ENCODE results near the gene PADI3. TPM values are rescaled to one million over a fixed set of nuclear protein-coding genes. Genes with fewer than 3 reads are reported as not detected.

The PADI3 gene
- total and polyA plus RNA-seq, 3 donors from 2014 or later, result 0.63 to 1.2 (median 0.80) TPM

DNA sequence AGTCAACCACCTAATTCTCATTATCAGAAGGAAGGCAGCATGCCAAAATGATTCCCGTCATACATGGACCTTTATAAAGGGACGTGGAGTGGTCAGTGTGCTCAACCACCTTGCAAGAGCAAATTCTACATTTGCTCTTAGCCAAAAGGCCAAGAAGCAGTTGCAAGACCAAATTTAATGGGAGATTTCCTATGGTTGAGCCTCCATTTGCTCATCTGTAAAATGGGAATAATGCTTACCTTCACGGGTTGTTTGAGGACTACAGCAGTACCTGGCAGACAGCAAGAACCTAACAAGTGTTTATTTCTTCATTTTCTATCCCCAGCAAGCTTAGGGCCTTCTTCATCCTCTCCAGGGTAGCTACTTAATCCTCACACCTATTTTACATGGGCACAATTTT, 41.7 kb downstream of the PADI3 start:
- WGBS, 2 donors, result 92 to 94% methylated on average over 3 of the region's 3 CpGs
- intact Hi-C loops (cut with DNase I; ENCODE audit: low total_unique reads), result no loop called here

DNA sequence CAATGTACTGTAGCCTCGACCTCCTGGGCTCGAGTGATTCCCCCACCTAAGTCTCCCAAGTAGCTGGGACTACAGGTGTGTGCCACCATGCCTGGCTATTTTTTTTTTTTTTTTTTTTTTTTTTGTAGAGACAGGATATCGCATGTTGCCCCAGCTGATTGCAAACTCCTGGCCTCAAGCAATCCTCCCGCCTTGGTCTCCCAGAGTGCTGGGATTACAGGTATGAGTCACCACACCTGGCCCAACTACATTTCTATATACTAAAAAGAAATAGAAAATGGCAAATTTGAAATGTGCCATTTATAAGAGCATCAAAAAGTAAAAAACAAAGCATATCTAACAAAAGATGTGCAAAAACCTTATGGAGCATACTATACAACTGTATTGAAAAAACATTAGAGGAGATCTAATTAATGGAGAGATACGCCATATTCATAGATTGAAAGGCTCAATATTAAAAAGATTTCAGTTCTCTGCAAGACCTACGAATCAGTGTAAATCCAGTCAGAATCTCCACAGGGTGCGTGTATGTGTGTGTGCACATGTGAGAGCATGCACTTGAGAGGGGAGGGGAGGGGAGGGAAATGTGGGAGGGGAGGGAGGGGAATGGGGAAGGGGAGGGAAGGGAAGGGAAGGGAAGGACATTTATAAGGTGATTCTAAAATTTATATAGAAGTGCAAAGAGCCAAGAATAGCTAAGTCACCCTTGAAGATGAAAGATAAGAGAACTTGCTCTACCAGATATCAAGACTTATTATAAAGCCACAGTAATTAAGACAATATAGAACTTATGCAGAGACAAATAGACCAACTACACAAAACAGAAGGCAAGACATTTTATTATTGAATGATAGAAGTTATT, 43.6 kb downstream of the PADI3 start:
- Histone ChIP-seq H3K4me1 (no peaks in the 10 kb centered on the region), H3K36me3 (ENCODE audit: low read depth, missing control alignments) (no peaks in the 10 kb centered on the region), H3K4me3 (no peak overlapping the region), H3K27me3 (no peaks in the 10 kb centered on the region), H3K9me3 (no peaks in the 10 kb centered on the region), H3K27ac (no peak overlapping the region)
- WGBS, 2 donors, result 78 to 80% methylated on average over 7 of the region's 7 CpGs
- intact Hi-C loops (cut with DNase I; ENCODE audit: low total_unique reads), result no loop called here
- no peak for DNase-seq
- TF ChIP-seq, protein P1, sequence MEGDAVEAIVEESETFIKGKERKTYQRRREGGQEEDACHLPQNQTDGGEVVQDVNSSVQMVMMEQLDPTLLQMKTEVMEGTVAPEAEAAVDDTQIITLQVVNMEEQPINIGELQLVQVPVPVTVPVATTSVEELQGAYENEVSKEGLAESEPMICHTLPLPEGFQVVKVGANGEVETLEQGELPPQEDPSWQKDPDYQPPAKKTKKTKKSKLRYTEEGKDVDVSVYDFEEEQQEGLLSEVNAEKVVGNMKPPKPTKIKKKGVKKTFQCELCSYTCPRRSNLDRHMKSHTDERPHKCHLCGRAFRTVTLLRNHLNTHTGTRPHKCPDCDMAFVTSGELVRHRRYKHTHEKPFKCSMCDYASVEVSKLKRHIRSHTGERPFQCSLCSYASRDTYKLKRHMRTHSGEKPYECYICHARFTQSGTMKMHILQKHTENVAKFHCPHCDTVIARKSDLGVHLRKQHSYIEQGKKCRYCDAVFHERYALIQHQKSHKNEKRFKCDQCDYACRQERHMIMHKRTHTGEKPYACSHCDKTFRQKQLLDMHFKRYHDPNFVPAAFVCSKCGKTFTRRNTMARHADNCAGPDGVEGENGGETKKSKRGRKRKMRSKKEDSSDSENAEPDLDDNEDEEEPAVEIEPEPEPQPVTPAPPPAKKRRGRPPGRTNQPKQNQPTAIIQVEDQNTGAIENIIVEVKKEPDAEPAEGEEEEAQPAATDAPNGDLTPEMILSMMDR (IDR thresholded peaks at IDR 0.05), result no peak
- no peak for TF ChIP-seq POLR2A (IDR thresholded peaks at IDR 0.05)

More for the DNA sequence above, 41.7 kb downstream of the PADI3 start:
- no peak for DNase-seq
- H3K4me1 ChIP-seq, result no peaks in the 10 kb centered on the region
- H3K4me3 ChIP-seq, result no peak overlapping the region
- H3K27me3 ChIP-seq, result no peaks in the 10 kb centered on the region
- no peaks in the 10 kb centered on the region for H3K36me3 ChIP-seq (ENCODE audit: low read depth, missing control alignments)
- TF ChIP-seq, protein P1 (IDR thresholded peaks at IDR 0.05), result no peak
- no peak for TF ChIP-seq POLR2A (IDR thresholded peaks at IDR 0.05)
- no peak overlapping the region for H3K27ac ChIP-seq
- H3K9me3 ChIP-seq, result no peaks in the 10 kb centered on the region

DNA sequence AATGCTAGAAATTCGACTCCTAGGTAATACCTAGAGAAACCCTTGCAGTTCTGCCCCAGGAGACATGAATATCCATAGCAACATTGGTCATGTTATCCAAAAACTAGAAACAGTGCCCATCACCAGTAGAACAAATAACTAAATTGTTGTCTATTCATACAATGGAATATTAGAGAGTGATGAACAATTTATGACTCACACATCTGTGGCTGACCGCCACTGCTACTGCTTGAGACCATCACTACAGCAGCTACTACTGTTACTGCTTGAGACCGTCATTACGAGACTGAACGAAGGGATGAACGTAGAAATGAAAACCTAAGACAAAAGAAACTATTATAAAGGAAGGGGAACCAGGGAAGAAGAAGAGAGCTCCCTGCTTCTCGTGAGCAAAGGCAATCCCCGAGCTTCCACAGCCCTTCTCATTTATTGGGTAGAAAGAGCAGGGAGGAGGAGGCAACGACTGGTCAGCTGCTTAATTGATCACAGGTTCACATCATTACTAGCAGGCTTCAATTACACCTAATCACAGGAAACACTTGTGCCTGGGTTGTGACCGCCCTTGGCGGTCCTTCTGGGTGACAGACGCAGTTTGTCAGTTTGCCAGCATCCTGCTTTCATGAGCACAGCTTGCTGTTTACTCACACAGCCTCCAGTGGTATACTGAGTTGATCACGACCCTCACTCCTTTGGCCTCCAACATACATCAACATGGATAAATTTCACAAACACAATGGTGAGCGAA, 45.0 kb downstream of the PADI3 start:
- no peak overlapping the region for H3K4me3 ChIP-seq
- no peaks in the 10 kb centered on the region for H3K36me3 ChIP-seq (ENCODE audit: low read depth, missing control alignments)
- no peak for DNase-seq
- TF ChIP-seq, protein P1 (IDR thresholded peaks at IDR 0.05), result no peak
- no peak for TF ChIP-seq POLR2A (IDR thresholded peaks at IDR 0.05)
- H3K4me1 ChIP-seq, result no peaks in the 10 kb centered on the region
- 68 to 70% methylated on average over 14 of the region's 14 CpGs for WGBS, 2 donors
- H3K9me3 ChIP-seq, result no peaks in the 10 kb centered on the region
- intact Hi-C loops (cut with DNase I; ENCODE audit: low total_unique reads), result no loop called here
- H3K27me3 ChIP-seq, result no peaks in the 10 kb centered on the region
- no peak overlapping the region for H3K27ac ChIP-seq

DNA sequence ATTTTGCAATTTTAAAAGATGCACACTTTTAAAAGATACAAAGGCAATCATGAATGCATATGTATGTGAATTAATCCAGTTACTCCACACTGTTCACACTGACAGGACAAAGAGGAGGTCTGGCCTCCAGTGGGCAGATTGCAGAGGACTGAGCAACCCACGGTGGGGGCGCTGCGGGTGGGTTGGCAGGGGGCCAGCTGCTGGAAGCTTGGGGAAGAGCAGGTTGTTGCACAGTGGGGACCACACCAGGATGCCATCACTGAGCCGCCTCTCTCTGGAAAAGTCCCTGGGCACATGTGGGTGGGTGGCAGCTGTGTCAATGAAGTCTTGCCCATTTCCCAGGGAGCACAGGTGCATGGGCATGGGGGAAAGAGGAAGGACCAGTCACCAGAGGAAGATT, 46.4 kb downstream of the PADI3 start:
- Histone ChIP-seq H3K36me3 (ENCODE audit: low read depth, missing control alignments) (no peaks in the 10 kb centered on the region), H3K27me3 (no peaks in the 10 kb centered on the region), H3K9me3 (no peaks in the 10 kb centered on the region), H3K4me3 (no peak overlapping the region), H3K4me1 (no peaks in the 10 kb centered on the region), H3K27ac (no peak overlapping the region)
- 70 to 80% methylated on average over 4 of the region's 4 CpGs for WGBS, 2 donors
- TF ChIP-seq POLR2A (IDR thresholded peaks at IDR 0.05), result no peak
- intact Hi-C loops (cut with DNase I; ENCODE audit: low total_unique reads), result no loop called here
- no peak for DNase-seq

DNA sequence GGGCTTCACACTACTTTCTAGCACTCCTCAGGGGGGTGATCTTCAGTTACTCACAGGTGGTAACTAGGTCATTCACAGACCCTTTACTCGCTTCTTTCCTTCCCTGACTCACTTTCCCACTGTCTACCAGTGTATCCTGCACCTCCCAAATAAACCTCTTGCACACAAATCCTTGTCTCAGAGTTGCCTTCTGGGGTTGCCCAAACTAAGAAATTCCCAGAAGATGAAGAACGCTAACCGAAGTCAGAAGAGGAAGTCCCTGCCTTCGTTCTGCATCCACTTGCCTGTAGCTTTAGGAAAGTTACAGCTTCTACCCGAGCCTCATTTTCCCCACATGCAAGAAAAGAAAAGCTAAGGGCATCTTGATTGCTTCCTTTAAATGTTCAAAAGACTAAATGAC, 47.2 kb downstream of the PADI3 start:
- intact Hi-C loops (cut with DNase I; ENCODE audit: low total_unique reads), result no loop called here
- WGBS, 2 donors, result 82 to 85% methylated on average over 5 of the region's 5 CpGs
- no peak for TF ChIP-seq POLR2A (IDR thresholded peaks at IDR 0.05)
- TF ChIP-seq, protein P1 (IDR thresholded peaks at IDR 0.05), result no peak

More for the DNA sequence above, 47.2 kb downstream of the PADI3 start:
- Histone ChIP-seq H3K36me3 (ENCODE audit: low read depth, missing control alignments) (no peaks in the 10 kb centered on the region), H3K4me3 (no peak overlapping the region), H3K9me3 (no peaks in the 10 kb centered on the region), H3K4me1 (no peaks in the 10 kb centered on the region), H3K27ac (no peak overlapping the region), H3K27me3 (no peaks in the 10 kb centered on the region)
- DNase-seq, result no peak
